T-helper 17 cell (primary cell): ENCODE results near the gene PACSIN2. TPM values are rescaled to one million over a fixed set of nuclear protein-coding genes. Genes with fewer than 3 reads are reported as not detected.

ENCODE experiments used
- ATAC-seq: fragments of 150-1000 bp; cut with Tn5 transposase; 2 replicates; pipeline ENCODE4 v1.10.0; 2021; ENCODE audit warnings: mild to moderate bottlenecking, moderate library complexity
- DNase-seq, 3 donors: peaks; one replicate each; pipeline versions ENCODE4 v3.0.0 to v3.0.0-alpha.2; 2020 to 2021
- H3K9me3 ChIP-seq: one replicate; pipeline ENCODE4 v1.7.0; 2013; ENCODE audit warnings: low read length, mild to moderate bottlenecking; ENCODE audit not compliant: control insufficient read depth, poor library complexity, severe bottlenecking
- H3K27ac Mint-ChIP-seq: one replicate; pipeline ENCODE4 v1.8.0; 2022; ENCODE audit warnings: mild to moderate bottlenecking, moderate library complexity, mixed read lengths
- H3K27me3 Mint-ChIP-seq: one replicate; pipeline ENCODE4 v1.8.0; 2022; ENCODE audit warnings: mixed read lengths
- H3K36me3 Mint-ChIP-seq: one replicate; pipeline ENCODE4 v1.8.0; 2022; ENCODE audit warnings: low read depth, mixed read lengths
- H3K4me1 Mint-ChIP-seq: one replicate; pipeline ENCODE4 v1.8.0; 2022; ENCODE audit warnings: mild to moderate bottlenecking, mixed read lengths
- H3K4me3 Mint-ChIP-seq: one replicate; pipeline ENCODE4 v1.8.0; 2022; ENCODE audit warnings: mild to moderate bottlenecking, moderate library complexity, mixed read lengths
- total RNA-seq, 4 donors: library from RNA in 2 of 4; stranded (reverse) in 2 of 4; gene quantifications; one replicate each; pipeline ENCODE4 v1.2.3 and lab custom pipeline; 2022 to 2026

The PACSIN2 gene
- total RNA-seq, 2 donors from 2014 or later = 36.8 to 61.3 TPM

GRCh38 chr22:42994276-42994916 is 20.6 kb downstream of the PACSIN2 start:
- Mint-ChIP-seq H3K27ac (no peak overlapping the region), H3K36me3 (peaks cover 3% of the 10 kb centered on the region), H3K4me3 (no peak overlapping the region), H3K27me3 (no peaks in the 10 kb centered on the region), H3K4me1 (peaks cover 34% of the 10 kb centered on the region)
- DNase-seq (no peak), ATAC-seq (no peak)
- H3K9me3 ChIP-seq = no peaks in the 10 kb centered on the region

- Mint-ChIP-seq H3K4me3 (no peak overlapping the region), H3K4me1 (peaks cover 29% of the 10 kb centered on the region), H3K27me3 (no peaks in the 10 kb centered on the region), H3K36me3 (peaks cover 3% of the 10 kb centered on the region), H3K27ac (no peak overlapping the region)
- DNase-seq (no peak), ATAC-seq (no peak)
- no peaks in the 10 kb centered on the region for H3K9me3 ChIP-seq
Observed at GRCh38 chr22:42993651-42994275, 21.2 kb downstream of the PACSIN2 start.

GRCh38 chr22:42992886-42993479 is 22.0 kb downstream of the PACSIN2 start:
- peaks cover 23% of the 10 kb centered on the region for H3K4me1 Mint-ChIP-seq

DNA sequence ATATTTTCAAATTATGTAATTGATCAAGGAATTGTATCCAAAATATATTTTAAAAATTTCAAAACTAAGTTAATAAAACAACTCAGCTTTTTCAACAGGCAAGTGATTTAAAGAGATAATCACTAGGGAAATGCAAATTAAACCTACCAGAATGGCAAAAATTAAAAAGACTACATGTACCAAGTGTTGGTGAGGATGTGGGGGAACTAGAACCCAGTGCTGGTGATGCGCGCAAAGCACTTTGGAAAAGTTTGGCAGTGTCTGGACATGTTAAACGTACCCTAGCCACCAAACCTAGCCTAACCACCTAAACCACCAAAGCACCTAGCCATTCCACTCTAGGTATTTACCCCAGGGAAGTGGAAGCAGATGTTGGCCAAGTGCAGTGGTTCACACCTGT is 22.9 kb downstream of the PACSIN2 start:
- no peak overlapping the region for H3K27ac Mint-ChIP-seq
- H3K27me3 Mint-ChIP-seq = no peaks in the 10 kb centered on the region
- no peak overlapping the region for H3K4me3 Mint-ChIP-seq
- peaks cover 3% of the 10 kb centered on the region for H3K36me3 Mint-ChIP-seq
- no peaks in the 10 kb centered on the region for H3K9me3 ChIP-seq
- ATAC-seq (no peak), DNase-seq (no peak)
- H3K4me1 Mint-ChIP-seq = peaks cover 17% of the 10 kb centered on the region

More at GRCh38 chr22:42992886-42993479, 22.0 kb downstream of the PACSIN2 start:
- no peak for DNase-seq
- H3K9me3 ChIP-seq = no peaks in the 10 kb centered on the region
- H3K4me3 Mint-ChIP-seq = no peak overlapping the region
- H3K27ac Mint-ChIP-seq = no peak overlapping the region
- no peak for ATAC-seq
- H3K36me3 Mint-ChIP-seq = peaks cover 3% of the 10 kb centered on the region
- no peaks in the 10 kb centered on the region for H3K27me3 Mint-ChIP-seq

- Mint-ChIP-seq H3K4me3 (no peak overlapping the region), H3K4me1 (peaks cover 21% of the 10 kb centered on the region), H3K27me3 (no peaks in the 10 kb centered on the region), H3K27ac (no peak overlapping the region), H3K36me3 (peaks cover 3% of the 10 kb centered on the region)
- no peak for DNase-seq
- ATAC-seq = no peak
- H3K9me3 ChIP-seq = no peaks in the 10 kb centered on the region
Observed at GRCh38 chr22:42991010-42991651, 23.8 kb downstream of the PACSIN2 start.

DNA sequence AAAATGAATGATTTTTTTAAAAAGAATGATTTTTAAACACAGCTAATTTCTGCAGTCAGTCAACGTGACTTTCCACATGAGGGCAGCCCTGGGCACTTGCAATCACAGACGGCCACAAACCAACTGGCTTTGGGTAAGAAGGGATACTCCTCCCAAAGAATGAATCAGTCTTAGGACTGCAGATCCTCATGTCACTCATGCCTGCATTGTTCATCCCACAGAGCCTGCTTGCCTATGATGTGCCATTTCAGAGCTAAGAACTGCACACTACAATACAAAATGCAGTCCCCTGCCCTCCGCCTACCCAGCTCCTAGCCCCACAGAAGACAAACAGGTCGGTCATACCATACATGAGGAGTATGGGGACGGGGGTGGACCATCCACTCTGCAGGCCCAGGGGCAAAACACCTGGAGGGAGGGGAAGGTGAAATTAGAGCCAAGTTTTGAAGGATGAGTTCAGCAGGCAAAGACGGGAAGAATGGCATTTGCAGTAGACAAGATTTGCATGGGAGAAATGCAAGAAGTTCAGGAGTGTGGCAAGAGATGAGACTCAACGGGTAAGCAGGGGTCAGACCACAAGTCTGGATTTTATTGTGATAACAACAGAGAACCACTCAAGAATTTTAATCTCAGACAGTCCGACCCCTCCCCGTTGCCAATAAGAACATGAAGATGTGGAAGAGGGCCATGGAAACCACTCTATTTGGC is 24.7 kb downstream of the PACSIN2 start:
- no peaks in the 10 kb centered on the region for H3K9me3 ChIP-seq
- Mint-ChIP-seq H3K4me1 (peaks cover 26% of the 10 kb centered on the region), H3K27ac (no peak overlapping the region), H3K4me3 (no peak overlapping the region), H3K27me3 (no peaks in the 10 kb centered on the region), H3K36me3 (peaks cover 3% of the 10 kb centered on the region)
- no peak for DNase-seq
- no peak for ATAC-seq

DNA sequence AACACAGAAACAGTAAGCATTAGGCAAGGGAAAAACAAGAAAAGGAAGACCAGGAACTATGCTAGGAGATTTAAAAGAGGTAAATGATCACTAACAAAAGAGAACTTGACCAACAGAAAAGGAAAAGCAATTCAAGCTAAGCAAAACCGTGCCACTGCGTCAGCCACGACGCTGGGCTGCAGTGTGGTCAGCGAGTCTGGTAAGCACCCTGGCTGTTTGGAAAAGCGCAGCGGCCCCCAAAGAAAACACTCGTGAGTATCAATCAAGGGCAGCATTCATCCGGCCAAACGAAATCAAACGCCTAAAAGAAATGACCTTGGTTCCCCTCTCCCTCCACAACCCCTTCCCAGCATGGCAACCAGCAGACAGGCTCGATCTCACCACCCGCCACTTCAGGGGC is 28.8 kb downstream of the PACSIN2 start:
- Mint-ChIP-seq H3K27me3 (no peaks in the 10 kb centered on the region), H3K27ac (no peak overlapping the region), H3K36me3 (no peaks in the 10 kb centered on the region), H3K4me3 (no peak overlapping the region), H3K4me1 (peaks cover 24% of the 10 kb centered on the region)
- ATAC-seq (no peak), DNase-seq (no peak)
- H3K9me3 ChIP-seq = no peaks in the 10 kb centered on the region

DNA sequence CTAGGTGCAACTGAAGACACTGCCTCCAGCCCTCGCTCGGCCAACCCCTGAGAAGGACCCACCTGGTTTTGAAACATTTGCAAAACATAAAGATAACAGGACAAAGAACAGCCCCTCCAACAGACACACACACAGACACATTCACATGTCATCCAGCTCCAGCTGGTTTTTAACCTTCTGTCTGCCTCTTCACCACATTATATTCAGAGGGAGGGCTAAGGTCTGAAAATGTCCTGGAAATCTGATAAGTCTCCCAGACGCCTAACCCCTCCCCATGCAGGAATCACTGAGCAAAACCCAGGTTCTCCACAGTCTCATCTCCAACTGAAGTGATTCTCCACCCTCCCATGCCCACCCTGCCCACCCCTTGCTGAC is 29.4 kb downstream of the PACSIN2 start:
- DNase-seq = no peak
- Mint-ChIP-seq H3K27ac (no peak overlapping the region), H3K4me3 (no peak overlapping the region), H3K36me3 (no peaks in the 10 kb centered on the region), H3K4me1 (peaks cover 24% of the 10 kb centered on the region), H3K27me3 (no peaks in the 10 kb centered on the region)
- H3K9me3 ChIP-seq = no peaks in the 10 kb centered on the region
- ATAC-seq = no peak

GRCh38 chr22:42984814-42985530 is 30.0 kb downstream of the PACSIN2 start:
- ATAC-seq (no peak), DNase-seq (no peak)
- Mint-ChIP-seq H3K4me1 (peaks cover 20% of the 10 kb centered on the region), H3K4me3 (no peak overlapping the region), H3K36me3 (no peaks in the 10 kb centered on the region), H3K27ac (no peak overlapping the region), H3K27me3 (no peaks in the 10 kb centered on the region)
- no peaks in the 10 kb centered on the region for H3K9me3 ChIP-seq

GRCh38 chr22:42984397-42984796 is 30.6 kb downstream of the PACSIN2 start:
- no peak overlapping the region for H3K4me3 Mint-ChIP-seq
- DNase-seq = no peak
- no peaks in the 10 kb centered on the region for H3K9me3 ChIP-seq
- peaks cover 20% of the 10 kb centered on the region for H3K4me1 Mint-ChIP-seq
- no peaks in the 10 kb centered on the region for H3K27me3 Mint-ChIP-seq
- ATAC-seq = no peak
- no peaks in the 10 kb centered on the region for H3K36me3 Mint-ChIP-seq
- no peak overlapping the region for H3K27ac Mint-ChIP-seq

DNA sequence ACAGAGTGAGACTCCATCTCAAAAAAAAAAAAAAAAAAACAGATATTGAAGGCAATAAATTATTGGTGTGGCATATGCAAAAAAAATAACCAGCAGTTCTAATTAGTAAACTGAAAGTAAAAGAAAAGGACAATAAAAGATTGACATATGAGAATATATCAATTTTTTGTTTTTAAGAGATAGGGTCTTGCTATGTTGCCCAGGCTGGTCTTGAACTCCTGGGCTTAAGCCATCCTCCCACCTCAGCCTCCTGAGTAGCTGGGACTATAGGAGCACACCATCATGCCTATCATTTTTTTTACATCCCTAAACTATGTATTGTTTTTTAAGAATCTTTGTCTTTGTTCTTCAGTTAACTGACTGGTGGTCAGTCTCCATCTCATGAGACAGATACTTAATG is 31.5 kb downstream of the PACSIN2 start:
- peaks cover 25% of the 10 kb centered on the region for H3K4me1 Mint-ChIP-seq
- H3K4me3 Mint-ChIP-seq = no peak overlapping the region
- no peak for ATAC-seq
- no peaks in the 10 kb centered on the region for H3K27me3 Mint-ChIP-seq
- H3K27ac Mint-ChIP-seq = no peak overlapping the region
- DNase-seq = no peak
- no peaks in the 10 kb centered on the region for H3K36me3 Mint-ChIP-seq
- H3K9me3 ChIP-seq = no peaks in the 10 kb centered on the region

GRCh38 chr22:42979606-42980005 is 35.3 kb downstream of the PACSIN2 start:
- Mint-ChIP-seq H3K4me3 (no peak overlapping the region), H3K36me3 (no peaks in the 10 kb centered on the region), H3K4me1 (peaks cover 22% of the 10 kb centered on the region), H3K27ac (no peak overlapping the region), H3K27me3 (no peaks in the 10 kb centered on the region)
- H3K9me3 ChIP-seq = no peaks in the 10 kb centered on the region
- DNase-seq (no peak), ATAC-seq (no peak)
